ENCODE measurements around the gene ZNF324. TPM values are rescaled to one million over a fixed set of nuclear protein-coding genes. Genes with fewer than 3 reads are reported as not detected.

ZNF324 gene
- total and polyA plus RNA-seq, 9 of the 15 experiments (the other 6 are each of a cell fraction or from before 2014, with no cell fraction given), result 0.92 to 16.4 (median 5.3) TPM

DNA sequence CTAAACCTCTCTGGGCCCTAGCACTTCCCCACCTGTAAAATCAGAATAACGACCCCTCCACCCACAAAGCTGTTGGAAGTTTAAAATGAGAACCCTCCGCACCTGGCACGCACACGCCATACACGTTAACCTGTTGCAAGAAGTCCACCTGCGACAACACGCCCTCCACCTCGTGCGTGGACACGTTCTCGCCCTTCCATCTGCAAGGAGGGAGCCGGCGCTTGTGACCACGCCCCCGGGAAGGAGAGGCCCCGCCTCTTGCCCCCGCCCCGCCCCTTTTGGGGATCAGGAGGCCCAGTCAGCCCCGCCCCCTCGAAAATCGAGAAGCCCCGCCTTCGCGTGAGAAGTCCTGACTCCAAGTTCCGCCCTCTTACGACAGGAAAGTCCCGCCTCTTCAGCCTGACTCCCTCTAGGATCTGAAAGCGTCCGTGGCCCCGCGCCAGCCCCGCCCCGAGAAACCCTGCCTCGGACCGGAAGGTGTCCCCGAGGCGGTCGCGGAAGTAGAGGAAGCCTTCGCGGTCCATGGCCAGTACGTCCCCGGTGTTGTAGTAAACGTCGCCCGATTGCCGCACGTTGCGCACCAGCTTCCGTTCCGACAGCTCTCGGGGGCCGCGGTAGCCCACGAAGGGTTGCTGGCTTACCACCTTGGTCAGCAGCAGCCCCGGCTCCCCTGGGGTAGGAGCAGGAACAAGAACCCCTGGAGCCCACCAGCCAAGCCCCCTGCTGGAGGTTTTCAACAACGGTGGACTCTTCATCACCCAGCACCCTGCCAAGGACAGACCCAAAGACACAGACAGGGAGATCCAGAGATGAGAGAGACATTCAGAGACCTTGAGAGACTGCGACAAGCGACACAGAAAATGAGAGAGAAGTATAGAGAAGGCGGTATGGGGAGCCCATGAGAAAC is 32.4 kb downstream of the ZNF324 start (continued):
- TF ChIP-seq RCOR1 (IDR thresholded peaks at IDR 0.05; ENCODE audit: borderline replicate concordance in 1 of 2, low read depth in 2 of 2, low read length in 2 of 2), result no peak; a peak in 1 of 4 replicates
- TF ChIP-seq ZNF583 (CRISPR knock-in tag; IDR thresholded peaks at IDR 0.05), result peak; percentile 51; the same call in 1 of the 2 replicates
- no peak for TF ChIP-seq BRF1 (IDR thresholded peaks at IDR 0.05; ENCODE audit: borderline replicate concordance, extremely low read depth, insufficient read length)
- TF ChIP-seq CTBP1 (IDR thresholded peaks at IDR 0.05; ENCODE audit: borderline replicate concordance), result peak; percentile 88; the same call in 1 of the 2 replicates
- TF ChIP-seq, protein P1, sequence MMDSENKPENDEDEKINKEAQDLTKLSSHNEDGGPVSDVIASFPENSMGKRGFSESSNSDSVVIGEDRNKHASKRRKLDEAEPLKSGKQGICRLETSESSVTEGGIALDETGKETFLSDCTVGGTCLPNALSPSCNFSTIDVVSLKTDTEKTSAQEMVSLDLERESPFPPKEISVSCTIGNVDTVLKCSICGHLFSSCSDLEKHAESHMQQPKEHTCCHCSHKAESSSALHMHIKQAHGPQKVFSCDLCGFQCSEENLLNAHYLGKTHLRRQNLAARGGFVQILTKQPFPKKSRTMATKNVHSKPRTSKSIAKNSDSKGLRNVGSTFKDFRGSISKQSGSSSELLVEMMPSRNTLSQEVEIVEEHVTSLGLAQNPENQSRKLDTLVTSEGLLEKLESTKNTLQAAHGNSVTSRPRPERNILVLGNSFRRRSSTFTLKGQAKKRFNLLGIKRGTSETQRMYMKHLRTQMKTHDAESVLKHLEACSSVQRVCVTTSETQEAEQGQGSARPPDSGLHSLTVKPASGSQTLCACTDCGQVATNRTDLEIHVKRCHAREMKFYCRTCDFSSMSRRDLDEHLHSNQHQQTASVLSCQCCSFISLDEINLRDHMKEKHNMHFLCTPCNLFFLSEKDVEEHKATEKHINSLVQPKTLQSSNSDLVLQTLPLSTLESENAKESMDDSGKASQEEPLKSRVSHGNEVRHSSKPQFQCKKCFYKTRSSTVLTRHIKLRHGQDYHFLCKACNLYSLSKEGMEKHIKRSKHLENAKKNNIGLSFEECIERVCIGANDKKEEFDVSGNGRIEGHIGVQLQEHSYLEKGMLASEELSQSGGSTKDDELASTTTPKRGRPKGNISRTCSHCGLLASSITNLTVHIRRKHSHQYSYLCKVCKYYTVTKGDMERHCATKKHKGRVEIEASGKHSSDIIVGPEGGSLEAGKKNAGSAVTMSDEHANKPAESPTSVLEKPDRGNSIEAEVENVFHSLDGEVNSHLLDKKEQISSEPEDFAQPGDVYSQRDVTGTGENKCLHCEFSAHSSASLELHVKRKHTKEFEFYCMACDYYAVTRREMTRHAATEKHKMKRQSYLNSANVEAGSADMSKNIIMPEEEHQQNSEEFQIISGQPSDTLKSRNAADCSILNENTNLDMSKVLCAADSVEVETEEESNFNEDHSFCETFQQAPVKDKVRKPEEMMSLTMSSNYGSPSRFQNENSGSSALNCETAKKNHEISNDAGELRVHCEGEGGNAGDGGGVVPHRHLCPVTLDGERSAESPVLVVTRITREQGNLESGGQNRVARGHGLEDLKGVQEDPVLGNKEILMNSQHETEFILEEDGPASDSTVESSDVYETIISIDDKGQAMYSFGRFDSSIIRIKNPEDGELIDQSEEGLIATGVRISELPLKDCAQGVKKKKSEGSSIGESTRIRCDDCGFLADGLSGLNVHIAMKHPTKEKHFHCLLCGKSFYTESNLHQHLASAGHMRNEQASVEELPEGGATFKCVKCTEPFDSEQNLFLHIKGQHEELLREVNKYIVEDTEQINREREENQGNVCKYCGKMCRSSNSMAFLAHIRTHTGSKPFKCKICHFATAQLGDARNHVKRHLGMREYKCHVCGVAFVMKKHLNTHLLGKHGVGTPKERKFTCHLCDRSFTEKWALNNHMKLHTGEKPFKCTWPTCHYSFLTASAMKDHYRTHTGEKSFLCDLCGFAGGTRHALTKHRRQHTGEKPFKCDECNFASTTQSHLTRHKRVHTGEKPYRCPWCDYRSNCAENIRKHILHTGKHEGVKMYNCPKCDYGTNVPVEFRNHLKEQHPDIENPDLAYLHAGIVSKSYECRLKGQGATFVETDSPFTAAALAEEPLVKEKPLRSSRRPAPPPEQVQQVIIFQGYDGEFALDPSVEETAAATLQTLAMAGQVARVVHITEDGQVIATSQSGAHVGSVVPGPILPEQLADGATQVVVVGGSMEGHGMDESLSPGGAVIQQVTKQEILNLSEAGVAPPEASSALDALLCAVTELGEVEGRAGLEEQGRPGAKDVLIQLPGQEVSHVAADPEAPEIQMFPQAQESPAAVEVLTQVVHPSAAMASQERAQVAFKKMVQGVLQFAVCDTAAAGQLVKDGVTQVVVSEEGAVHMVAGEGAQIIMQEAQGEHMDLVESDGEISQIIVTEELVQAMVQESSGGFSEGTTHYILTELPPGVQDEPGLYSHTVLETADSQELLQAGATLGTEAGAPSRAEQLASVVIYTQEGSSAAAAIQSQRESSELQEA (IDR thresholded peaks at IDR 0.05; ENCODE audit: low read depth), result peak; percentile 37; the same call in 1 of the 2 replicates
- no peak for TF ChIP-seq NCOA2 (IDR thresholded peaks at IDR 0.05; ENCODE audit: partially characterized antibody in 2 of 2)
- no peak for TF ChIP-seq RBM39 (optimal IDR thresholded peaks at IDR 0.05; ENCODE audit: low read depth, low read length)
- 0 out of 2 replicates have a peak, but pooled peaks have one; percentile 9 for TF ChIP-seq MAFK (IDR thresholded peaks at IDR 0.05; ENCODE audit: low read length)
- TF ChIP-seq FOXK2 (conservative IDR thresholded peaks at IDR 0.05 in 1 of 2, IDR thresholded peaks at IDR 0.05 in 1 of 2; ENCODE audit: low read depth in 2 of 2), result peak; percentile 89 to 96
- TF ChIP-seq ERF (CRISPR knock-in tag; IDR thresholded peaks at IDR 0.05), result peak; percentile 90; the same call in 1 of the 2 replicates
- peak; percentile 82 for TF ChIP-seq L3MBTL2 (IDR thresholded peaks at IDR 0.05)
- no peak for TF ChIP-seq ZNF274 (IDR thresholded peaks at IDR 0.05; ENCODE audit: borderline replicate concordance, low read depth, low read length)
- TF ChIP-seq MCM7 (IDR thresholded peaks at IDR 0.05), result no peak

Data from K562 (cell line).